HepG2 (cell line): ENCODE results near the gene PIEZO1. TPM values are rescaled to one million over a fixed set of nuclear protein-coding genes. Genes with fewer than 3 reads are reported as not detected.

Experiments used
- HCFC1 ChIP-seq: fragments of 150-350 bp; IDR thresholded peaks from 2 replicates; pipeline ENCODE4 v1.6.1; 2014; ENCODE audit warnings: low read depth, low read length
- PRDM15 ChIP-seq: sonication (generic); formaldehyde crosslinking; IDR thresholded peaks from 2 replicates; pipeline ENCODE4 v1.4.0; 2020; ENCODE audit warnings: missing genetic modification reagents
- RBM22 ChIP-seq: fragments of 200-400 bp; formaldehyde crosslinking; optimal IDR thresholded peaks from 2 replicates; pipeline ENCODE3; 2017; ENCODE audit warnings: mild to moderate bottlenecking, low read length, moderate library complexity
- SAP130 ChIP-seq: IDR thresholded peaks from 2 replicates; pipeline ENCODE4 v1.6.1; 2016; ENCODE audit warnings: low read depth
- SRSF4 ChIP-seq: fragments of 200-400 bp; formaldehyde crosslinking; IDR thresholded peaks from one replicate; pipeline ENCODE4 v1.6.1; 2018; ENCODE audit warnings: mild to moderate bottlenecking, low read depth, low read length, moderate library complexity; ENCODE audit not compliant: poor library complexity, severe bottlenecking
- TFDP2 ChIP-seq: sonication (generic); formaldehyde crosslinking; IDR thresholded peaks from 2 replicates; pipeline ENCODE4 v1.4.0; 2020; ENCODE audit warnings: missing genetic modification reagents
- ZNF552 ChIP-seq: sonication (generic); formaldehyde crosslinking; IDR thresholded peaks from 2 replicates; pipeline ENCODE4 v1.9.0; 2022; ENCODE audit warnings: missing genetic modification reagents, mild to moderate bottlenecking, borderline replicate concordance
- ZNF619 ChIP-seq: sonication (generic); formaldehyde crosslinking; IDR thresholded peaks from 2 replicates; pipeline ENCODE4 v1.4.0; 2020; ENCODE audit warnings: mild to moderate bottlenecking, missing genetic modification reagents
- ZNF761 ChIP-seq: sonication (generic); formaldehyde crosslinking; conservative IDR thresholded peaks from 2 replicates; pipeline ENCODE4 v1.4.0; 2020; ENCODE audit warnings: mild to moderate bottlenecking, missing genetic modification reagents
- polyA plus RNA-seq, 8 experiments: library from polyadenylated mRNA; depleted of rRNA in 3 of 8; stranded (reverse) in 7 of 8; unstranded in 1 of 8; fragments of >200 nt; fragmentation: Illumina TruSeq in 4 of 8; extraction: Trizol in 4 of 8; gene quantifications; 2 replicates each; pipeline versions ENCODE4 v1.2.1 to v1.2.3, GENCODE V29; 2011 to 2016; ENCODE audit warnings: low read depth in 4 of 8, missing spikeins in 1 of 8, mixed read lengths in 1 of 8; ENCODE audit not compliant: insufficient read depth in 1 of 8
- total RNA-seq, 5 experiments: library from RNA; depleted of rRNA; stranded (reverse); fragments of >200 nt; fragmentation: Illumina TruSeq; extraction: Trizol; gene quantifications; 2 replicates each; pipeline ENCODE4 v1.2.3, GENCODE V29; 2016; ENCODE audit warnings: low read depth in 1 of 5
- TF ChIP-seq, protein P1 (sequence below): sonication (generic); formaldehyde crosslinking; IDR thresholded peaks from 2 replicates; pipeline ENCODE4 v1.4.0; 2020; ENCODE audit warnings: missing genetic modification reagents
- TF ChIP-seq, protein P2 (sequence below): IDR thresholded peaks from 2 replicates; pipeline ENCODE4 v1.6.1; 2018; ENCODE audit warnings: missing genetic modification reagents, mild to moderate bottlenecking, missing compliant biosample characterization
- TF ChIP-seq, protein P3 (sequence below): sonication (generic); formaldehyde crosslinking; conservative IDR thresholded peaks from 2 replicates; pipeline ENCODE4 v1.4.0; 2020; ENCODE audit warnings: mild to moderate bottlenecking, missing genetic modification reagents, moderate library complexity
- TF ChIP-seq, protein P4 (sequence below): IDR thresholded peaks from 2 replicates; pipeline ENCODE4 v1.6.1; 2016; ENCODE audit warnings: mild to moderate bottlenecking, missing biosample characterization, missing genetic modification reagents
- TF ChIP-seq, protein P5 (sequence below): IDR thresholded peaks from 2 replicates; pipeline ENCODE4 v1.6.1; 2016; ENCODE audit warnings: low read depth, control low read depth

PIEZO1 gene
- total and polyA plus RNA-seq, 2 of the 13 experiments (the other 11 are each of a cell fraction or from before 2014, with no cell fraction given) = 67.9 to 85.0 TPM

DNA sequence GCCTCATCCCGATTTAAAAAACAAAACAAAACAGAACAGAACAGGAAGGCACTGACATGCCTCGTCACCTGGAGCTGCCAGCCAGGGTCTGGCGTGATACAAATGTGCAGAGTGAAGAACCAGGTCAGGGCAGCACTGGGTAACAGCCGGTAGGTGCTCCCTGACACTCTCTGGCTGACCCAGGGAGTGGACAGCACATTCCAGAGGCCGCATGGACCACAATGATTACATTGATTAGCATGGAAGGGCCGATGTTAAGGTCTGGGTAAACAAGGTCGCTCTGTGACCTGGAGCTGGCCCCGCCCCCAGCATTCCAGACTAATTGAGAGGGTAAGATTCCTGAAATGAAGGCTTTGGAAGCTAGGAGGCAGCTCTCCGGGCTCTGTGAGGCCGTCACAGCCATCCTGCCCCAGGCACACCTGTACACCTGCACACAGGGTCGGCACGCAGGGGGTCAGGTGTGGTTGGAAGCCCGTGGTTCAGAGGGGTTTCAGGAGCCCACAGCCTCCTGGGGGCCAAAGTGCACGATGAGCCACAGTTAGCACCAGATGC lies 21.4 kb downstream of the PIEZO1 start (continued):
- TF ChIP-seq, protein P1, sequence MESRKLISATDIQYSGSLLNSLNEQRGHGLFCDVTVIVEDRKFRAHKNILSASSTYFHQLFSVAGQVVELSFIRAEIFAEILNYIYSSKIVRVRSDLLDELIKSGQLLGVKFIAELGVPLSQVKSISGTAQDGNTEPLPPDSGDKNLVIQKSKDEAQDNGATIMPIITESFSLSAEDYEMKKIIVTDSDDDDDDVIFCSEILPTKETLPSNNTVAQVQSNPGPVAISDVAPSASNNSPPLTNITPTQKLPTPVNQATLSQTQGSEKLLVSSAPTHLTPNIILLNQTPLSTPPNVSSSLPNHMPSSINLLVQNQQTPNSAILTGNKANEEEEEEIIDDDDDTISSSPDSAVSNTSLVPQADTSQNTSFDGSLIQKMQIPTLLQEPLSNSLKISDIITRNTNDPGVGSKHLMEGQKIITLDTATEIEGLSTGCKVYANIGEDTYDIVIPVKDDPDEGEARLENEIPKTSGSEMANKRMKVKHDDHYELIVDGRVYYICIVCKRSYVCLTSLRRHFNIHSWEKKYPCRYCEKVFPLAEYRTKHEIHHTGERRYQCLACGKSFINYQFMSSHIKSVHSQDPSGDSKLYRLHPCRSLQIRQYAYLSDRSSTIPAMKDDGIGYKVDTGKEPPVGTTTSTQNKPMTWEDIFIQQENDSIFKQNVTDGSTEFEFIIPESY (CRISPR knock-in tag) = peak; percentile 71; the same call in 1 of the 2 replicates
- TF ChIP-seq HCFC1 = no peak
- TF ChIP-seq ZNF552 = 0 out of 2 replicates have a peak, but pooled peaks have one; percentile 71
- TF ChIP-seq SAP130 (CRISPR knock-in tag) = peak; percentile 99
- TF ChIP-seq, protein P2, sequence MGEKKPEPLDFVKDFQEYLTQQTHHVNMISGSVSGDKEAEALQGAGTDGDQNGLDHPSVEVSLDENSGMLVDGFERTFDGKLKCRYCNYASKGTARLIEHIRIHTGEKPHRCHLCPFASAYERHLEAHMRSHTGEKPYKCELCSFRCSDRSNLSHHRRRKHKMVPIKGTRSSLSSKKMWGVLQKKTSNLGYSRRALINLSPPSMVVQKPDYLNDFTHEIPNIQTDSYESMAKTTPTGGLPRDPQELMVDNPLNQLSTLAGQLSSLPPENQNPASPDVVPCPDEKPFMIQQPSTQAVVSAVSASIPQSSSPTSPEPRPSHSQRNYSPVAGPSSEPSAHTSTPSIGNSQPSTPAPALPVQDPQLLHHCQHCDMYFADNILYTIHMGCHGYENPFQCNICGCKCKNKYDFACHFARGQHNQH (CRISPR knock-in tag) = peak; percentile 77
- TF ChIP-seq PRDM15 = no peak
- TF ChIP-seq, protein P3, sequence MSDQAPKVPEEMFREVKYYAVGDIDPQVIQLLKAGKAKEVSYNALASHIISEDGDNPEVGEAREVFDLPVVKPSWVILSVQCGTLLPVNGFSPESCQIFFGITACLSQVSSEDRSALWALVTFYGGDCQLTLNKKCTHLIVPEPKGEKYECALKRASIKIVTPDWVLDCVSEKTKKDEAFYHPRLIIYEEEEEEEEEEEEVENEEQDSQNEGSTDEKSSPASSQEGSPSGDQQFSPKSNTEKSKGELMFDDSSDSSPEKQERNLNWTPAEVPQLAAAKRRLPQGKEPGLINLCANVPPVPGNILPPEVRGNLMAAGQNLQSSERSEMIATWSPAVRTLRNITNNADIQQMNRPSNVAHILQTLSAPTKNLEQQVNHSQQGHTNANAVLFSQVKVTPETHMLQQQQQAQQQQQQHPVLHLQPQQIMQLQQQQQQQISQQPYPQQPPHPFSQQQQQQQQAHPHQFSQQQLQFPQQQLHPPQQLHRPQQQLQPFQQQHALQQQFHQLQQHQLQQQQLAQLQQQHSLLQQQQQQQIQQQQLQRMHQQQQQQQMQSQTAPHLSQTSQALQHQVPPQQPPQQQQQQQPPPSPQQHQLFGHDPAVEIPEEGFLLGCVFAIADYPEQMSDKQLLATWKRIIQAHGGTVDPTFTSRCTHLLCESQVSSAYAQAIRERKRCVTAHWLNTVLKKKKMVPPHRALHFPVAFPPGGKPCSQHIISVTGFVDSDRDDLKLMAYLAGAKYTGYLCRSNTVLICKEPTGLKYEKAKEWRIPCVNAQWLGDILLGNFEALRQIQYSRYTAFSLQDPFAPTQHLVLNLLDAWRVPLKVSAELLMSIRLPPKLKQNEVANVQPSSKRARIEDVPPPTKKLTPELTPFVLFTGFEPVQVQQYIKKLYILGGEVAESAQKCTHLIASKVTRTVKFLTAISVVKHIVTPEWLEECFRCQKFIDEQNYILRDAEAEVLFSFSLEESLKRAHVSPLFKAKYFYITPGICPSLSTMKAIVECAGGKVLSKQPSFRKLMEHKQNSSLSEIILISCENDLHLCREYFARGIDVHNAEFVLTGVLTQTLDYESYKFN (CRISPR knock-in tag) = peak; percentile 88
- TF ChIP-seq, protein P4, sequence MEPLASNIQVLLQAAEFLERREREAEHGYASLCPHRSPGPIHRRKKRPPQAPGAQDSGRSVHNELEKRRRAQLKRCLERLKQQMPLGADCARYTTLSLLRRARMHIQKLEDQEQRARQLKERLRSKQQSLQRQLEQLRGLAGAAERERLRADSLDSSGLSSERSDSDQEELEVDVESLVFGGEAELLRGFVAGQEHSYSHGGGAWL (CRISPR knock-in tag) = peak; percentile 74
- TF ChIP-seq RBM22 = peak; percentile 89
- TF ChIP-seq SRSF4 = no peak
- 0 out of 2 replicates have a peak, but pooled peaks have one; percentile 21 for TF ChIP-seq ZNF619 (CRISPR knock-in tag)
- 0 out of 2 replicates have a peak, but pooled peaks have one; percentile 22 for TF ChIP-seq ZNF761 (CRISPR knock-in tag)
- peak; percentile 67 for TF ChIP-seq TFDP2 (CRISPR knock-in tag)
- TF ChIP-seq, protein P5, sequence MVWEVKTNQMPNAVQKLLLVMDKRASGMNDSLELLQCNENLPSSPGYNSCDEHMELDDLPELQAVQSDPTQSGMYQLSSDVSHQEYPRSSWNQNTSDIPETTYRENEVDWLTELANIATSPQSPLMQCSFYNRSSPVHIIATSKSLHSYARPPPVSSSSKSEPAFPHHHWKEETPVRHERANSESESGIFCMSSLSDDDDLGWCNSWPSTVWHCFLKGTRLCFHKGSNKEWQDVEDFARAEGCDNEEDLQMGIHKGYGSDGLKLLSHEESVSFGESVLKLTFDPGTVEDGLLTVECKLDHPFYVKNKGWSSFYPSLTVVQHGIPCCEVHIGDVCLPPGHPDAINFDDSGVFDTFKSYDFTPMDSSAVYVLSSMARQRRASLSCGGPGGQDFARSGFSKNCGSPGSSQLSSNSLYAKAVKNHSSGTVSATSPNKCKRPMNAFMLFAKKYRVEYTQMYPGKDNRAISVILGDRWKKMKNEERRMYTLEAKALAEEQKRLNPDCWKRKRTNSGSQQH (CRISPR knock-in tag) = 0 out of 2 replicates have a peak, but pooled peaks have one; percentile 35
